HG02885 (cell line): ENCODE measurements around the gene LIMA1.

ENCODE experiments used
- ATAC-seq: cut with Tn5 transposase; IDR thresholded peaks from one replicate; pipeline ENCODE4 v1.9.1; 2021; ENCODE audit warnings: mild to moderate bottlenecking; ENCODE audit not compliant: unreplicated experiment, poor library complexity

LIMA1 gene

GRCh38 chr12:50192236-50192635, 91.1 kb downstream of the LIMA1 start:
- no peak for ATAC-seq

DNA sequence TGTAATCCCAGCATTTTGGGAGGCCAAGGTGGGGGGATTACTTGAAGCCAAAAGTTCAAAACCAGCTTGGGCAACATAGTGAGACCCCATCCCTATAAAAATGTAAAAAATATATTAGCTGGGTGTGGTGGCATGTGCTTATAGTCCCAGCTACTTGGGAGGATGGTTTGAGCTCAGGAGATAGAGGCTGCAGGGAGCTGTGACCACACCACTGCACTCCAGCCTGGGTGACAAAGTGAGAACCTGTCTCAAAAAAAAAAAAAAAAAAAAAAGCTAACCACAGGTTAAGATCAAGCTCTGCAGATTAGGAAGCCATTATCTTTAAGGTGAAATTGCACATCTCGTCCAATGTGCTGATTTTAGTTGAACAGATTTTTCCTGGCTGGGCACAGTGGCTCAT, 92.5 kb downstream of the LIMA1 start:
- ATAC-seq, result no peak

- no peak for ATAC-seq
These were observed 94.3 kb downstream of the LIMA1 start for GRCh38 chr12:50188875-50189575.

DNA sequence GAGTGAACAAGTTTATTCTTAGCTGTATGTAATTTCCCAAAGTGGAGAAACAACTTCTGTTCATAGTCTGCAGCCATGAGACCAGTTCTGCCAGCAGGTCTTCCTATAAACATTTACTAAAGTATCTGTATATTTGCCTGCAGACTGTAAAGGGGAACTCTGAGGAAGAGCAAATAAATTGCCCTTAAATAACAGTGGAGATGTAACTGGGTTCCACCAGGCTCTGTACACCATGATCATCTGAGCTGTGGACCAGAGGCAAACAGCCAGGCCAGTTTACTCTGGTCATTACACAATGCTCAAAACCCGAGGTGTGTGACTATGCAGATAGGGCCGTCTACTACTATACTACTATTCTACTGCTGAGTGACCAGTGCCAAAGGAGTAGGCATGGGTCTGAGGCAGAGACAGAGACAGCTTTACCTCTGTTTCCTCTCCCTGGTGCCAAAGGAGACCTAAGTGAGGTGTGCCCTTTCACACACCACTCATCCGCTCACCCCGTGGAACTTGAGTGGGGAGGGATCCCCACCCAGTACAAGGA, 95.0 kb downstream of the LIMA1 start:
- no peak for ATAC-seq

DNA sequence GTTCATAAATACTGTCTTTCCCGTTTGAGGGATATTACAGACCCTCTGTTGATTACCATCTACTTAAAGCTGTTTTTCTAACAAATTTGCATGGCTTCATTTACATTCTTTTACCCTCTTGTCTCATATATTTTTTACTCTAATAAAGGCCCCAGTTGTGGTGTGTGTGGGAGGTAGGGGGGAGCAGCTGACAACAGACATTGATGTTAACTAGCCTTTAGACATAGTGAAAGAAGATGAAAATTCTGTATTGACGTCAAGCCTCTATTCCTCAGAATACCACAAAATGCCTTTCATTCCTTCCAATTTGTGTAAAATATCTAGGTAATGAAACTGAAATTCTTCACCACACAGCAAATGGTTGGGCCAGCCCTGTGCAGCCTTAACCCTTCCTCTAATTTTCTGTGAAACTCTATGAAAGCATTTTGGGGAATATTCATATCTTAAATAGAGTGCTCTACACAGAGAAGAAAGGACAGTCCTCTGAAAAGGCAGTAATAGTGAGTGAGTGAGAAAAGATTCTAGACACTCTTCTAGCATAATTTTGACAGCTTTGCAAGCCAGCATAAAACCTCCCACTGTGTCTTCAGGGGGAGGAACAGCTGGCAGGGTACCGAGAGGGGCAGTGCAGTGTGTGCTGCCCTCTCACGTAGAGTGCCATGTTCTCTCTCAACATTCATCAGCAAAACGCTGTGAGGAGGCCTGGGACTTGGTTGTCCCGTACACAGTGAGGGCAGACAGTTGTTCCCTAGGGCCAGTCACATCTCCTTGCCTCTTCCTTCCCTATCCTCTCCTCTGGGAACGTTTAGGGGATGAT, 96.0 kb downstream of the LIMA1 start:
- peak; percentile 72 for ATAC-seq

- no peak for ATAC-seq
These were observed 96.6 kb downstream of the LIMA1 start for GRCh38 chr12:50186681-50187080.

DNA sequence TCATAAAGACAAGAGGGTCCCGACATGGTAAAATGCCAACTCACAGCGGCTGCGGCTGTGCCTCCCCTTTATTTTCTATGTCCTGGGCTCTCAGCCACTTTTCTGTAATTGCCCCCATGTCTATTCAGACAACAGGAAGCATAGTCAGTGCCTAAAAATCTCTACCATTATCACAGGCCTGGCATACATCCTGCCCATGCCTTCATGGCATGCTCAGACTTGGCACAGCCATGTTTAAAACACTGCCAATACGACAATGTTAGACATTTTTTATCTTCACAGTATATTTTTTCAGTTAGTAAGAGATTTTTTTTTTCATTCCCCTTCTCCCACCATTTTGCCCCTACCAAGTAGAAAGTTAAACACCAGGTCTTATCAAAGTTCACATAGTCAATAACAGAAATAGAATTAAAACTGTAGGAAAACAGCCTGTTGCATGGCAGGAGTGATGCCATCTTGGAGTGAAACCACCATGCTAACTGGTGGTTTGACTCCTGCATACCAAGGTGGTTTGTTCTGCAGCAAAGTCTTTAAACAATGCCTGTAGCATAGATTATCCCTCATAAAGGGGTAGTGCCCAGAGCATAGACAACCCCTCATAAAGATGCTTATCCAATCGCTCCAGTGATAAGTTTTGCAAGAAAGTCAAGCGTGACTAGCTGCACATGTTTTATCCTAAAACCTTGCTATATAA, 97.2 kb downstream of the LIMA1 start:
- ATAC-seq, result no peak

- no peak for ATAC-seq
These were observed 97.9 kb downstream of the LIMA1 start for GRCh38 chr12:50185301-50185895.

DNA sequence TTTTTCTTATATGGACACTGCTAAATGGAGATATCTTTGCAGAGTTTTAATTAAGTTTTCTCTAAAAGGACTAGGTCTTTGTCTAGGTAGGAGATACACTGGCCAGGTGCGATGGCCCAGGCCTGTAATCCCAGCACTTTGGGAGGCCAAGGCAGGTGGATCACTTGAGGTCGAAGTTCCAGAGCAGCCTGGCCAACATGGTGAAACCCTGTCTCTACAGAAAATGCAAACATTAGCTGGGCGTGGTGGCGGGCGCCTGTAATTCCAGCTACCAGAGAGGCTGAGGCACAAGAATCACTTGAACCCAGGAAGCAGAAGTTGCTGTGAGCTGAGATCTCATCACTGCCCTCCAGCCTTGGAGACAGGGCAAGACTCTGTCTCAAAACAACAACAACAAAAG, 99.1 kb downstream of the LIMA1 start:
- no peak for ATAC-seq

- no peak for ATAC-seq
These were observed 100.9 kb downstream of the LIMA1 start for GRCh38 chr12:50182461-50182860.

DNA sequence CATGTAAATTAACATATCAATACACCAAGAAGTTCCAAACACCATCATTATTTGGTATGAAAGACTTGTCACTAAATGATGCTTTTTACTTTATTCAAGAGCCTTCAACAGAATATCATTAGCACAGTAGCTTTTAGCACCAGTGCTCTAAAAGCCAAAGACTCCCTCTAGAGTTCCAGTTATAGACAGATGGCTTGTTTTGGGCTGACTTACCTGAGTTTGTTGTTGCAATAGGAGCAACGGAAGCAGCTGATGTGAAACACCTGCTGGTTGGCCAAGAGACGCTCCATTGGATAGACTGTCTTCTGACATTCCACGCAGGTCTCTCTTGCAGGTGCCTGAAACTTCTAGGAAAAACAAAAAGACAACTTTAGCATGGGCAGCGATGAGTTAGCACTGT, 101.6 kb downstream of the LIMA1 start:
- ATAC-seq, result no peak

GRCh38 chr12:50175716-50176026, 107.6 kb downstream of the LIMA1 start:
- no peak for ATAC-seq

GRCh38 chr12:50174971-50175715, 108.2 kb downstream of the LIMA1 start:
- no peak for ATAC-seq

DNA sequence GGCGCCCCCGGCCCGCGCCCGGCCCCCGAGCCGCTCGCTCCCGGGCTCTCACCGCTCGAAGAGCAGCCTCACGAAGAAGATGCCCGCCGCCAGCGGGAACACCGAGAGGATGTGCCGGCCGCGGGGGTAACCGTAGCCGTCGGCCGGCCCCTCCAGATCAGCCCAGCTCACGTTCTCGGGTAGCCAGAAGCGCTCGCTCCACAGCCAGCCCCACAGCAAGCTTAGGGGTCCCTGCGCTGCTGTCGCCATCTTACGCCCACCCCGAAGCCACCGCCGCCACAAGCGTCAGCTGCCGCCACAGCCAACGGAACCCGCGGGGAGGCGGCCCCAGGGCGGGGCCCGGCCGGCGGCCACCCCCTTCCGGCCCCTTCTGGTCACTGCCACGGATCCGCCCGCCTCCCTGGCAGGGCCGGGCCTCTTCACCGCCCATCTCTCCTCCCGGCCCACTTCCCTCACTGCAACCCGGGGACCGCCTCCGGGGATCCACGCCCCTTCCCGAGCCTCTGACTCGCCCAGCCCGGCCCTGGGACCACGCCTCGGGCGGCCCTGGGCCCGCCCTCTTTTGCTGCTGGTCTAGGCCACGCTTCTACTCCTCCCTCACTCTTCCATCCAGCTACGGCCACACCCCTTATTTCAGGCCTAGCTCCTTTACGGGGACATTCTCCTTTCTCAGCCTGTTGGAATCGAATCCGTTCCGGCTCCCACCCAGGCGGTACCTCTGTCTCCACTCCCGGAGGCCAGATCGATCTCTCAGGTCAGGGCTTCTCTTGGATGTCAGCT, 116.1 kb downstream of the LIMA1 start, which contains the start of gene CERS5:
Gene CERS5, minus strand, starts transcription at position 321 of the 780 bp plus-strand sequence. Its CDS starts 72 bp downstream, at position 249.
- ATAC-seq, result peak; percentile 97

- peak; percentile 36 for ATAC-seq
These were observed 116.6 kb downstream of the LIMA1 start for GRCh38 chr12:50166799-50167048.

- no peak for ATAC-seq
These were observed 118.4 kb downstream of the LIMA1 start for GRCh38 chr12:50164963-50165362.

GRCh38 chr12:50162230-50162629, 121.1 kb downstream of the LIMA1 start:
- no peak for ATAC-seq

- no peak for ATAC-seq
These were observed 122.7 kb downstream of the LIMA1 start for GRCh38 chr12:50160643-50161042.

GRCh38 chr12:50157259-50157658, 126.1 kb downstream of the LIMA1 start:
- ATAC-seq, result no peak
